HCT116 (cell line): ENCODE measurements around the gene KRTAP10-1. TPM values are rescaled to one million over a fixed set of nuclear protein-coding genes. Genes with fewer than 3 reads are reported as not detected.

ENCODE experiments used
- ATAC-seq: fragments of 200-7000 bp; cut with Tn5 transposase; 2 replicates; pipeline ENCODE4 v1.9.1; 2020; ENCODE audit warnings: mild to moderate bottlenecking, moderate library complexity
- BruUV-seq: library from RNA; stranded (reverse); fragments of 400-500 nt; replicated peaks from 2 replicates; lab custom pipeline; 2021; lab: Mats Ljungman, UMichigan
- CTCF ChIA-PET: fragments of 300-600 bp; sonication (Branson Sonifier 250); formaldehyde crosslinking; loops from one replicate; lab custom pipeline; 2021; ENCODE audit warnings: antibody characterized with exemption; lab: Charles Lee
- POLR2A ChIA-PET: fragments of 300-600, 350-600 bp; sonication (Branson Sonifier 250); formaldehyde crosslinking; loops from one replicate; lab custom pipeline; 2021; ENCODE audit warnings: antibody characterized with exemption; lab: Charles Lee
- RAD21 ChIA-PET, 2 experiments: fragments of 300-600 bp; sonication (Branson Sonifier 250); formaldehyde crosslinking; loops; one replicate each; lab custom pipeline; 2023; ENCODE audit warnings: low total read pairs in 2 of 2; ENCODE audit not compliant: uncharacterized antibody in 2 of 2, unreplicated experiment in 2 of 2, low non-redundant PET in 1 of 2; lab: Charles Lee
- DNase-seq: peaks from one replicate; pipeline ENCODE4 v3.0.0-alpha.2; 2010; ENCODE audit warnings: low read depth, low spot score
- H2AFZ ChIP-seq: fragments of 200-600 bp; shearing (Covaris generic), sonication (generic); 2 replicates; pipeline ENCODE4 v1.6.1; 2017; ENCODE audit warnings: low read depth, mixed run types, mixed read lengths, antibody characterized with exemption, low read length; ENCODE audit not compliant: poor library complexity, severe bottlenecking
- H3K27ac ChIP-seq: 2 replicates; pipeline ENCODE4 v1.5.1; 2012; ENCODE audit warnings: low read depth, low read length
- H3K27me3 ChIP-seq: fragments of 200-600 bp; sonication (generic); 2 replicates; pipeline ENCODE4 v1.6.1; 2016; ENCODE audit warnings: mixed run types, low read length, mixed read lengths; ENCODE audit not compliant: insufficient read depth
- H3K36me3 ChIP-seq, 2 experiments: fragments of 200-500 bp in 1 of 2; fragments of 200-600 bp in 1 of 2; sonication (Bioruptor generic) in 1 of 2; sonication (generic) in 1 of 2; 2 replicates each; pipeline versions ENCODE4 v1.5.1 to v1.6.1; 2014 to 2016; ENCODE audit warnings: low read length in 2 of 2, inconsistent platforms in 1 of 2, mixed read lengths in 1 of 2, mixed run types in 1 of 2; ENCODE audit not compliant: insufficient read depth in 2 of 2, control insufficient read depth in 1 of 2
- H3K4me1 ChIP-seq, 2 experiments: fragments of 200-600 bp in 1 of 2; sonication (generic) in 1 of 2; 2 replicates each; pipeline versions ENCODE4 v1.5.1 to v1.6.1; 2012 to 2017; ENCODE audit warnings: low read length in 2 of 2, inconsistent platforms in 1 of 2, mild to moderate bottlenecking in 1 of 2, mixed read lengths in 1 of 2, mixed run types in 1 of 2, moderate library complexity in 1 of 2; ENCODE audit not compliant: insufficient read depth in 2 of 2, control insufficient read depth in 1 of 2
- H3K4me2 ChIP-seq: fragments of 200-600 bp; sonication (generic); 2 replicates; pipeline ENCODE4 v1.6.1; 2017; ENCODE audit warnings: mixed run types, low read length, mixed read lengths
- H3K4me3 ChIP-seq, 2 experiments: fragments of 200-600 bp in 1 of 2; sonication (generic) in 1 of 2; replicated peaks in 1 of 2; 2 replicates each; pipeline ENCODE4 v1.5.1; 2011 to 2016; ENCODE audit warnings: low read length in 2 of 2, control low read depth in 1 of 2, low read depth in 1 of 2, mild to moderate bottlenecking in 1 of 2, mixed read lengths in 1 of 2, mixed run types in 1 of 2
- H3K79me2 ChIP-seq: fragments of 200-600 bp; sonication (generic); 2 replicates; pipeline ENCODE4 v1.6.1; 2017; ENCODE audit warnings: mild to moderate bottlenecking, mixed run types, low read length, moderate library complexity, mixed read lengths; ENCODE audit not compliant: insufficient read depth
- H3K9ac ChIP-seq: fragments of 200-600 bp; sonication (generic); 2 replicates; pipeline ENCODE4 v1.6.1; 2016; ENCODE audit warnings: low read length, mixed read lengths
- H3K9me2 ChIP-seq: fragments of 200-600 bp; sonication (generic), shearing (Covaris generic); 2 replicates; pipeline ENCODE4 v1.6.1; 2017; ENCODE audit warnings: mixed run types, mild to moderate bottlenecking, moderate library complexity; ENCODE audit not compliant: insufficient read depth
- H3K9me3 ChIP-seq, 2 experiments: fragments of 200-500 bp in 1 of 2; fragments of 200-600 bp in 1 of 2; sonication (Bioruptor generic) in 1 of 2; sonication (generic) in 1 of 2; 2 replicates each; pipeline ENCODE4 v1.6.1; 2014 to 2017; ENCODE audit warnings: low read length in 2 of 2, mixed read lengths in 2 of 2, inconsistent platforms in 1 of 2, low read depth in 1 of 2, mild to moderate bottlenecking in 1 of 2, mixed run types in 1 of 2, moderate library complexity in 1 of 2; ENCODE audit not compliant: control insufficient read depth in 1 of 2, insufficient read depth in 1 of 2
- H4K20me1 ChIP-seq: fragments of 200-600 bp; sonication (generic), shearing (Covaris generic); 2 replicates; pipeline ENCODE4 v1.6.1; 2017; ENCODE audit warnings: mixed run types, mild to moderate bottlenecking, moderate library complexity; ENCODE audit not compliant: insufficient read depth
- EZH2 ChIP-seq: fragments of 200-600 bp; sonication (generic); IDR thresholded peaks from 2 replicates; pipeline ENCODE4 v1.6.1; 2017; ENCODE audit warnings: antibody characterized with exemption, mixed run types
- EZH2phosphoT487 ChIP-seq: fragments of 200-600 bp; IDR thresholded peaks from 2 replicates; pipeline ENCODE4 v1.6.1; 2018; ENCODE audit warnings: antibody characterized with exemption, borderline replicate concordance
- JUND ChIP-seq: IDR thresholded peaks from 2 replicates; pipeline ENCODE4 v1.6.1; 2012
- POLR2AphosphoS5 ChIP-seq: IDR thresholded peaks from 2 replicates; pipeline ENCODE4 v1.6.1; 2011; ENCODE audit warnings: mild to moderate bottlenecking, low read depth, low read length, moderate library complexity
- TCF7L2 ChIP-seq: IDR thresholded peaks from 2 replicates; pipeline ENCODE4 v1.7.0; 2011; ENCODE audit warnings: borderline replicate concordance, inconsistent platforms; ENCODE audit not compliant: insufficient read depth, insufficient read length; ENCODE audit errors: extremely low read depth
- ZNF274 ChIP-seq: fragments of 200-500 bp; sonication (Bioruptor generic); IDR thresholded peaks from 2 replicates; pipeline ENCODE4 v1.6.1; 2014; ENCODE audit warnings: mild to moderate bottlenecking, low read depth, low read length, inconsistent platforms
- intact Hi-C: fragments of 100-400 bp; cut with micrococcal nuclease; formaldehyde crosslinking; loops from 2 replicates; pipeline ENCODE4 v1.10.0; 2022
- total RNA-seq: library from RNA; stranded (reverse); gene quantifications from one replicate; pipeline ENCODE4 v1.2.1, GENCODE V29; 2021; ENCODE audit not compliant: unreplicated experiment
- TF ChIP-seq, protein P1 (sequence below): IDR thresholded peaks from 2 replicates; pipeline ENCODE4 v1.6.1; 2011; ENCODE audit warnings: mild to moderate bottlenecking, low read length, moderate library complexity; ENCODE audit not compliant: insufficient replicate concordance; ENCODE audit errors: extremely low read depth
- TF ChIP-seq, protein P2 (sequence below), 3 experiments: fragments of 200-600 bp in 1 of 3; sonication (generic) in 1 of 3; IDR thresholded peaks in 2 of 3; conservative IDR thresholded peaks in 1 of 3; 2 replicates each; pipeline ENCODE4 v1.5.1; 2012 to 2017; ENCODE audit warnings: low read depth in 2 of 3, low read length in 2 of 3, antibody characterized with exemption in 1 of 3, borderline replicate concordance in 1 of 3, control low read depth in 1 of 3, mild to moderate bottlenecking in 1 of 3, mixed read lengths in 1 of 3, mixed run types in 1 of 3, moderate library complexity in 1 of 3; ENCODE audit not compliant: insufficient read depth in 1 of 3

KRTAP10-1 gene
- total RNA-seq, 1 experiment from 2014 or later, result not detected

DNA sequence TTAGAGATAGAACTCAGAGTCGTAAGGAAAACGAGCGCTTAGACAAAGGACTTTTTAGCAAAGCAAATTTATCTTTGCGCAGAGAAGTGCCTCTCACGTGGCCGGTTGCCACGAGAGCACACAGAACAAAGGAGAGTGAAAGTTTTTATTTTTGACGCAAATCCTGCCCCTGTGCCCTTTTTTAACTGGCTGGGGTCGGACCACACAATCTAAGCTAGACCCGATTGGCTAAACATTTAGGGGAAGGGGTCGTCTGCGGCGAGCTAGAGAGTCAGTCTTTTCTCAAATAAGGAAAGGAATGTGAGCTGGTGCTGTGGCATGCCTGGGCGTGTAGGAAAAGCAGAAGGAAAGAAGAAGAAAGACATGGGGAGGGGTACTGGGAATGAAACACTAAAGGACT is 8.9 kb upstream of the KRTAP10-1 start:
- no peak for ATAC-seq
- Histone ChIP-seq H3K79me2 (no peaks in the 10 kb centered on the region), H4K20me1 (no peaks in the 10 kb centered on the region), H3K4me2 (no peak overlapping the region), H3K9me3 (peaks cover 0 to 9% of the 10 kb centered on the region in 2 experiments; a peak in 2 of 4 replicates)
- intact Hi-C loops, result no loop called here
- TF ChIP-seq POLR2AphosphoS5, result no peak
- TF ChIP-seq, protein P1, sequence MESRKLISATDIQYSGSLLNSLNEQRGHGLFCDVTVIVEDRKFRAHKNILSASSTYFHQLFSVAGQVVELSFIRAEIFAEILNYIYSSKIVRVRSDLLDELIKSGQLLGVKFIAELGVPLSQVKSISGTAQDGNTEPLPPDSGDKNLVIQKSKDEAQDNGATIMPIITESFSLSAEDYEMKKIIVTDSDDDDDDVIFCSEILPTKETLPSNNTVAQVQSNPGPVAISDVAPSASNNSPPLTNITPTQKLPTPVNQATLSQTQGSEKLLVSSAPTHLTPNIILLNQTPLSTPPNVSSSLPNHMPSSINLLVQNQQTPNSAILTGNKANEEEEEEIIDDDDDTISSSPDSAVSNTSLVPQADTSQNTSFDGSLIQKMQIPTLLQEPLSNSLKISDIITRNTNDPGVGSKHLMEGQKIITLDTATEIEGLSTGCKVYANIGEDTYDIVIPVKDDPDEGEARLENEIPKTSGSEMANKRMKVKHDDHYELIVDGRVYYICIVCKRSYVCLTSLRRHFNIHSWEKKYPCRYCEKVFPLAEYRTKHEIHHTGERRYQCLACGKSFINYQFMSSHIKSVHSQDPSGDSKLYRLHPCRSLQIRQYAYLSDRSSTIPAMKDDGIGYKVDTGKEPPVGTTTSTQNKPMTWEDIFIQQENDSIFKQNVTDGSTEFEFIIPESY, result no peak
- TF ChIP-seq EZH2, result no peak
- no peak for TF ChIP-seq EZH2phosphoT487
- no peak for TF ChIP-seq TCF7L2
- TF ChIP-seq, protein P2, sequence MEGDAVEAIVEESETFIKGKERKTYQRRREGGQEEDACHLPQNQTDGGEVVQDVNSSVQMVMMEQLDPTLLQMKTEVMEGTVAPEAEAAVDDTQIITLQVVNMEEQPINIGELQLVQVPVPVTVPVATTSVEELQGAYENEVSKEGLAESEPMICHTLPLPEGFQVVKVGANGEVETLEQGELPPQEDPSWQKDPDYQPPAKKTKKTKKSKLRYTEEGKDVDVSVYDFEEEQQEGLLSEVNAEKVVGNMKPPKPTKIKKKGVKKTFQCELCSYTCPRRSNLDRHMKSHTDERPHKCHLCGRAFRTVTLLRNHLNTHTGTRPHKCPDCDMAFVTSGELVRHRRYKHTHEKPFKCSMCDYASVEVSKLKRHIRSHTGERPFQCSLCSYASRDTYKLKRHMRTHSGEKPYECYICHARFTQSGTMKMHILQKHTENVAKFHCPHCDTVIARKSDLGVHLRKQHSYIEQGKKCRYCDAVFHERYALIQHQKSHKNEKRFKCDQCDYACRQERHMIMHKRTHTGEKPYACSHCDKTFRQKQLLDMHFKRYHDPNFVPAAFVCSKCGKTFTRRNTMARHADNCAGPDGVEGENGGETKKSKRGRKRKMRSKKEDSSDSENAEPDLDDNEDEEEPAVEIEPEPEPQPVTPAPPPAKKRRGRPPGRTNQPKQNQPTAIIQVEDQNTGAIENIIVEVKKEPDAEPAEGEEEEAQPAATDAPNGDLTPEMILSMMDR (IDR thresholded peaks at IDR 0.05 in 2 of 3, conservative IDR thresholded peaks at IDR 0.05 in 1 of 3; ENCODE audit: borderline replicate concordance in 1 of 3, insufficient read depth in 1 of 3, low read depth in 2 of 3, low read length in 2 of 3), result no peak
- no peak for TF ChIP-seq ZNF274
- no peak for TF ChIP-seq JUND
- TF ChIP-seq, all 23 proteins: peak for 0
- Histone ChIP-seq H3K27ac (no peak overlapping the region), H3K9ac (no peak overlapping the region), H3K4me3 (no peak overlapping the region), H2AFZ (no peak overlapping the region), H3K27me3 (no peaks in the 10 kb centered on the region), H3K9me2 (no peaks in the 10 kb centered on the region), H3K36me3 (no peaks in the 10 kb centered on the region), H3K4me1 (no peaks in the 10 kb centered on the region)
- no peak for DNase-seq
- RAD21 ChIA-PET, result no interaction called here
- BruUV-seq, result no TSS peak
- POLR2A ChIA-PET, result no interaction called here
- CTCF ChIA-PET, result no interaction called here
